A673 (cell line): Measurements from ENCODE around the gene ZDHHC11. TPM values are rescaled to one million over a fixed set of nuclear protein-coding genes. Genes with fewer than 3 reads are reported as not detected.
"Not testable (repeated sequence)": the region's sequence is repeated elsewhere in the genome, so short reads cannot be mapped to it uniquely, and the experiment has no call there.

Experiments used
- BruUV-seq: library from RNA; stranded (reverse); fragments of 400-500 nt; replicated peaks from 2 replicates; lab custom pipeline; 2021; lab: Mats Ljungman, UMichigan
- CTCF ChIA-PET: fragments of 300-600 bp; sonication (Branson Sonifier 250); formaldehyde crosslinking; loops from one replicate; lab custom pipeline; 2022; ENCODE audit warnings: antibody characterized with exemption; lab: Charles Lee
- POLR2A ChIA-PET: fragments of 300-600 bp; sonication (Branson Sonifier 250); formaldehyde crosslinking; loops from one replicate; lab custom pipeline; 2022; ENCODE audit warnings: antibody characterized with exemption; ENCODE audit not compliant: low non-redundant PET; lab: Charles Lee
- DNase-seq: peaks from one replicate; pipeline ENCODE4 v3.0.0-alpha.2; 2015; ENCODE audit warnings: low spot score
- H3K27ac ChIP-seq: fragments of 200-600 bp; sonication (generic); 2 replicates; pipeline ENCODE4 v1.5.1; 2016; ENCODE audit warnings: mixed run types, low read depth, mild to moderate bottlenecking, mixed read lengths, antibody characterized with exemption, low read length; ENCODE audit not compliant: poor library complexity, severe bottlenecking
- H3K27me3 ChIP-seq: fragments of 200-600 bp; sonication (generic); replicated peaks from 2 replicates; pipeline ENCODE4 v1.6.1; 2017; ENCODE audit warnings: mixed run types, low read depth, mild to moderate bottlenecking, mixed read lengths, antibody characterized with exemption, low read length; ENCODE audit not compliant: insufficient read depth, poor library complexity
- H3K36me3 ChIP-seq: fragments of 200-600 bp; sonication (generic); 2 replicates; pipeline ENCODE4 v1.6.1; 2016; ENCODE audit warnings: mixed run types, mild to moderate bottlenecking, mixed read lengths, antibody characterized with exemption, low read length; ENCODE audit not compliant: insufficient read depth, poor library complexity, severe bottlenecking
- H3K4me1 ChIP-seq: fragments of 200-600 bp; sonication (generic); 2 replicates; pipeline ENCODE4 v1.6.1; 2017; ENCODE audit warnings: mixed run types, mild to moderate bottlenecking, mixed read lengths, antibody characterized with exemption, low read length; ENCODE audit not compliant: insufficient read depth, poor library complexity, severe bottlenecking
- H3K4me3 ChIP-seq: fragments of 200-600 bp; sonication (generic); 2 replicates; pipeline ENCODE4 v1.5.1; 2016; ENCODE audit warnings: low read depth, mixed run types, mild to moderate bottlenecking, mixed read lengths, low read length; ENCODE audit not compliant: poor library complexity, severe bottlenecking
- H3K9me3 ChIP-seq: fragments of 200-600 bp; sonication (generic); 2 replicates; pipeline ENCODE4 v1.6.1; 2016; ENCODE audit warnings: mixed run types, low read depth, mild to moderate bottlenecking, mixed read lengths, antibody characterized with exemption, low read length; ENCODE audit not compliant: poor library complexity, severe bottlenecking
- CTCF ChIP-seq: fragments of 300-800, 200-600 bp; sonication (generic); conservative IDR thresholded peaks from 2 replicates; pipeline ENCODE4 v1.5.1; 2017; ENCODE audit warnings: low read depth, mild to moderate bottlenecking, antibody characterized with exemption, low read length, moderate library complexity, mixed read lengths
- EZH2 ChIP-seq: fragments of 200-600 bp; sonication (generic); IDR thresholded peaks from 2 replicates; pipeline ENCODE4 v1.6.1; 2017; ENCODE audit warnings: borderline replicate concordance, low read depth, mild to moderate bottlenecking, mixed read lengths, antibody characterized with exemption, low read length; ENCODE audit not compliant: poor library complexity, severe bottlenecking
- intact Hi-C: fragments of 100-400 bp; cut with micrococcal nuclease; formaldehyde crosslinking; loops from one replicate; pipeline ENCODE4 v1.10.0; 2022; ENCODE audit not compliant: unreplicated experiment
- total RNA-seq: library from RNA; stranded (reverse); gene quantifications from 2 replicates; pipeline ENCODE4 v1.2.3, GENCODE V29; 2021

The ZDHHC11 gene
- total RNA-seq, 1 experiment from 2014 or later: 47.3 TPM

- H3K36me3 ChIP-seq, H3K27me3 ChIP-seq, CTCF ChIA-PET, H3K4me1 ChIP-seq, H3K4me3 ChIP-seq, BruUV-seq, DNase-seq, H3K27ac ChIP-seq, POLR2A ChIA-PET, H3K9me3 ChIP-seq, intact Hi-C loops: not testable (repeated sequence)
Measured at GRCh38 chr5:807719-808514, 42.9 kb downstream of the ZDHHC11 start.

DNA sequence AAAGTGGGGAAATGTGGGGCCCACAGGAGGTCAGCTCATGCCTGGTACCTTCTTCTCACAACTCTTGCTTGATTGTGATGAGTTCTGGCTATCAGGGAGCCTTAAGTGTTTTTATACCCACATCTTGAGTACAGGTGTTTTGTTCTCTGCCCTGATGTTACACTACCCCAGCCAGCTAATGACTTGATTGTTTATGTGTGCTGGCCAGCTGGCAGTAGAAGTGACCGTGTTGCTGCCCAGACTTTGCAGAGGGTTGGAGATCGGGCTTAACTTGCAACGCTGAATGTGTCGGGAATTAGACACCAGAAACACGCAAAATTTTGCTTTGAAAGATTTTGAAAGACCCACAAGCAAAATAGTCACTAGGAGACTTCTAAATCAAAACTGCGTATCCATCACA, 49.3 kb downstream of the ZDHHC11 start:
- CTCF ChIA-PET: no interaction called here
- no peaks in the 10 kb centered on the region for H3K4me1 ChIP-seq
- BruUV-seq: no TSS peak
- intact Hi-C loops: no loop called here
- DNase-seq: no peak
- POLR2A ChIA-PET: no interaction called here
- H3K4me3 ChIP-seq: no peak overlapping the region
- no peak for TF ChIP-seq CTCF
- TF ChIP-seq EZH2: no peak
- no peaks in the 10 kb centered on the region for H3K36me3 ChIP-seq
- no peak overlapping the region for H3K27ac ChIP-seq
- H3K9me3 ChIP-seq: no peaks in the 10 kb centered on the region
- no peaks in the 10 kb centered on the region for H3K27me3 ChIP-seq

GRCh38 chr5:801055-801454, 49.7 kb downstream of the ZDHHC11 start:
- H3K4me1 ChIP-seq, POLR2A ChIA-PET, H3K27me3 ChIP-seq, BruUV-seq, H3K27ac ChIP-seq, CTCF ChIA-PET, H3K4me3 ChIP-seq, H3K9me3 ChIP-seq, intact Hi-C loops, H3K36me3 ChIP-seq, DNase-seq: not testable (repeated sequence)

GRCh38 chr5:798505-799138, 52.2 kb downstream of the ZDHHC11 start:
- CTCF ChIA-PET, H3K4me1 ChIP-seq, H3K36me3 ChIP-seq, POLR2A ChIA-PET, DNase-seq, BruUV-seq, H3K4me3 ChIP-seq, H3K9me3 ChIP-seq, H3K27ac ChIP-seq, H3K27me3 ChIP-seq, intact Hi-C loops: not testable (repeated sequence)

DNA sequence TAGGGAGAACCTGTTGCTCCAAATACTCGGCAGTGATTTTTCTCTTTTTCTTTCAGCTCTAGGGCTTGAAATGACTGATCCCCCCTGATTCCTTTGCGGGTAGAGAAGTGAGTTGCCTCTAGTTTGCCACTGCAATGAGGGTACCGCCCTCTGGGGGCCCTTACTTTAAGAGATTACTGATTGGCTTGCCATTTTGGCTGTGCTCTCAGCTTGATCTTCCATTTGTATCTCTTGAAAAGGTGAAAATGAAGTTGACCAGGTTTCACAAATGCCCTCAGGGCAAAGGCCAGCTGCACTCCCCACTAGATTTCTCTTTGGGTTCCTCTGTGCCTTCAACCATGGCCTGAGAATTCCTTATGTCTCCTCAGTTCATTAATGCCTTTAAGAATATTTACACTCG, 52.8 kb downstream of the ZDHHC11 start:
- H3K4me1 ChIP-seq, H3K27ac ChIP-seq, DNase-seq, intact Hi-C loops, H3K4me3 ChIP-seq, H3K9me3 ChIP-seq, POLR2A ChIA-PET, H3K36me3 ChIP-seq, BruUV-seq, H3K27me3 ChIP-seq, CTCF ChIA-PET: not testable (repeated sequence)

DNA sequence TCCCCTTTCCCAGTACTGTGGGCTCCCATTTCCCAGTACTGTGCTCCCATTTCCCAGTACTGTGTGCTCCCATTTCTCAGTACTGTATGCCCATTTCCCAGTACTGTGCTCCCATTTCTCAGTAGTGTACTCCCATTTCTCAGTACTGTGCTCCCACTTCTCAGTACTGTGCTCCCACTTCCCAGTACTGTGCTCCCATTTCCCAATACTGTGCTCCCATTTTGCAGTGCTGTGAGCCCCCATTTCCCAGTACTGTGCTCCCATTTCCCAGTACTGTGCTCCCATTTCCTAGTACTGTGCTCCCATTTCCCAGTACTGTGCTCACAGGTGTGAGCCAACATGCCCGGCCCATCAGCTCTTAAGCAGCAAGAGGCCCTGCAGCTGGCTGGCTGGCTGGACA, 54.9 kb downstream of the ZDHHC11 start:
- H3K9me3 ChIP-seq, intact Hi-C loops, H3K4me1 ChIP-seq, DNase-seq, BruUV-seq, H3K36me3 ChIP-seq, H3K4me3 ChIP-seq, H3K27ac ChIP-seq, H3K27me3 ChIP-seq, POLR2A ChIA-PET, CTCF ChIA-PET: not testable (repeated sequence)
